Measurements from ENCODE around the gene RNF13.

Gene RNF13

DNA sequence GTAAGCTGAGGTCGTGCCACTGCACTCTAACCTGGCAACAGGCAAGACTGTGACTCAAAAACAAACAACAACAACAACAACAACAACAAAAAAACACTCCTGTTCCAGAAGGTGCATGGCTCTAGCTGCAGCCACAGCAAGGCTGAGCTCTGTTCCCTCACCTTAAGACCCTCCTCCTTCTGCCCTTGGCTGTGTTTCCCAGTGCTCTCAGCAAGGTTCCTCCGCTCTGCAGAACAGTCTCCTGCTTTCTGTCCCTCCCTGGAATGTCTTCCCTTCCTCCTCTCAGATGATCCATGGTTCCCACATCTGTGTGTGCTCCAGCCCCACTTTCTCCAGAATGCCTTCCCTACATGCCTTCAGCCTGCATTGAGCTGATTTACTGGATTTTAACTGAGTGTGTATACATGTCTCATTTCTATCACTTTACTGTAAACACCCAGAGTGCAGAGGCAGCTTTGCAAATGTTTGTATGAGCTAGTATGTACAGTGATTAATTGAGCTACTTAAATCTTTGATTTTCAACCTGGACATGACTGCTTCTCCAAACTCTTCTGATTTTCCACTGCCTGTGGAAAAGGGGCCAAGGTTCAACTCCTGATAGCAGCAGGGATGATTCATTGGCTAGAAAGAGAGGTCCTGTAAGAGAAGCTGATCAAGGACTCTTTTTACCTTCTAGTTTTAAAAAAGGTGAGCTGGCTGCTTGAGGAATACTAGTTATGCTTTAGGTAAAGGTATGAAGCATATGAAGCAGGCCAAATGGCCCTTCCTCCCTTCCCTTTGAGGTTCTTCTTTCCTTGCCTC lies 35.4 kb upstream of the RNF13 start:
- no peaks in the 10 kb centered on the region for H3K36me3 ChIP-seq (ENCODE audit: insufficient read depth, low read length)
- H3K4me3 ChIP-seq (ENCODE audit: low read depth in 1 of 2, low read length in 2 of 2) = no peak overlapping the region

DNA sequence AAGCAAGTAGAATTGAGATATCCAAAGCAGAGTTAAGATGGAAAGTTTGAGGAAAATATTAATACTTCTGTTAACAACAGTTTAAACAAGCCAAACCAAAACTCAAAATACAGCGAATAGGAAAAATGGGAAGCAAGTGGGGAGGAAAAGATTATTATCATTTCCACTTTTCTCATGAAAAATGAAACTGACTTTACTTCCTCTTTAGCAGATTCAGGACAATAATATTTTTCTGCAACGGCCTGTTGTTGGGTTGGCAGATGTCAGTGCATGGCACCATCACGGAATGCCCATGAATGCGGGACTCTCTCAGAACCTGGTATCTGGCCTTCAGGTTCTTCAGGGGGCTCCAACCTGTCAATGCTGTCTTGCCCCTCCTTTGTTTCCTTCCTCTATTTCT lies 31.8 kb upstream of the RNF13 start:
- Histone ChIP-seq H3K9me3 (ENCODE audit: low read length) (no peaks in the 10 kb centered on the region), H3K27ac (ENCODE audit: low read depth, low read length) (no peak overlapping the region), H3K4me3 (ENCODE audit: low read depth in 1 of 2, low read length in 2 of 2) (no peak overlapping the region), H3K27me3 (ENCODE audit: control insufficient read depth in 1 of 2, insufficient read depth in 2 of 2, low read length in 2 of 2) (no peaks in the 10 kb centered on the region), H3K36me3 (ENCODE audit: insufficient read depth, low read length) (no peaks in the 10 kb centered on the region), H3K9ac (ENCODE audit: low read length) (no peak overlapping the region), H3K4me1 (ENCODE audit: insufficient read depth, low read length) (no peaks in the 10 kb centered on the region)

More for the DNA sequence above, 35.4 kb upstream of the RNF13 start:
- no peaks in the 10 kb centered on the region for H3K9me3 ChIP-seq (ENCODE audit: low read length)
- H3K27me3 ChIP-seq (ENCODE audit: control insufficient read depth in 1 of 2, insufficient read depth in 2 of 2, low read length in 2 of 2) = no peaks in the 10 kb centered on the region
- no peak overlapping the region for H3K27ac ChIP-seq (ENCODE audit: low read depth, low read length)
- H3K4me1 ChIP-seq (ENCODE audit: insufficient read depth, low read length) = no peaks in the 10 kb centered on the region
- H3K9ac ChIP-seq (ENCODE audit: low read length) = no peak overlapping the region

DNA sequence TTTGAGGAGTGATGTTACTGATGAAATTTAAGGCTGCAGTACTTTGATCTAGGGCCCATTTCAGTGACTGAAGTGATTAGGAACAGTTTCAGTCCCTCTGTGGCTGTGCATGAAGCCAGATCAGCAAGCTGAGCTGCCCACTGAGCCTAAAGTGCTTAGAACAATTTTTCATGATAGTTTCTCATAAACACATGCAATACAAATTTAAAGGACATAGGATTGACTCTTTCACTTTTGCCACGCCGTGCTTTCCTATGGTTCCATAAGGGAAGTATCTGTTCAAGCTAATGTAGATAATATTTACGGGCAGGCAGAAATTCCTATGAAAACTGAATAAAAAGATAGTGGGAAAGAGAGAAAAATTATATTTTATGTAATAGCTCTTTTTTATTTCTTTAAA lies 31.3 kb upstream of the RNF13 start:
- Histone ChIP-seq H3K27ac (ENCODE audit: low read depth, low read length) (no peak overlapping the region), H3K4me3 (ENCODE audit: low read depth in 1 of 2, low read length in 2 of 2) (no peak overlapping the region), H3K27me3 (ENCODE audit: control insufficient read depth in 1 of 2, insufficient read depth in 2 of 2, low read length in 2 of 2) (no peaks in the 10 kb centered on the region), H3K4me1 (ENCODE audit: insufficient read depth, low read length) (no peaks in the 10 kb centered on the region), H3K9me3 (ENCODE audit: low read length) (no peaks in the 10 kb centered on the region), H3K36me3 (ENCODE audit: insufficient read depth, low read length) (no peaks in the 10 kb centered on the region), H3K9ac (ENCODE audit: low read length) (no peak overlapping the region)

DNA sequence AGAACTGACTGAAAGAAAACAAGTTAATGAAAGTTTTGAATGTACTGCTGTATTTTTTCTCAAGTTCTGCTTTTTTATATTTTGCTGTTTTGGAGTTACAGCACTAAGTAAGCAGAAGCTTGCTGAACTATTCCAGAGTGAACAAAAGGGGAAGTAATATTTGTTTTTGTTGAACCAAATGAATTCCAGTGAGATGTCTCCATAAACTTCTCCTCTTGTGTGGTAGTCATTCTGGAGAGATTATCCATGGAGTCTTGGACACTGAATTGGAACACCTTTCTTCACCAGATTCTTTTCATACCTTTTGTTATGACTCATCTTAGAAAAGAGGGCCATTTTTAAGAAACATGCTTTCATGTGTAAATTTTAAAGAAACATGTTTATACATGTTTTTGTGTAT lies 29.4 kb upstream of the RNF13 start:
- Histone ChIP-seq H3K4me1 (ENCODE audit: insufficient read depth, low read length) (no peaks in the 10 kb centered on the region), H3K9ac (ENCODE audit: low read length) (no peak overlapping the region), H3K36me3 (ENCODE audit: insufficient read depth, low read length) (no peaks in the 10 kb centered on the region), H3K4me3 (ENCODE audit: low read depth in 1 of 2, low read length in 2 of 2) (no peak overlapping the region), H3K27ac (ENCODE audit: low read depth, low read length) (no peak overlapping the region), H3K9me3 (ENCODE audit: low read length) (no peaks in the 10 kb centered on the region), H3K27me3 (ENCODE audit: control insufficient read depth in 1 of 2, insufficient read depth in 2 of 2, low read length in 2 of 2) (no peaks in the 10 kb centered on the region)

DNA sequence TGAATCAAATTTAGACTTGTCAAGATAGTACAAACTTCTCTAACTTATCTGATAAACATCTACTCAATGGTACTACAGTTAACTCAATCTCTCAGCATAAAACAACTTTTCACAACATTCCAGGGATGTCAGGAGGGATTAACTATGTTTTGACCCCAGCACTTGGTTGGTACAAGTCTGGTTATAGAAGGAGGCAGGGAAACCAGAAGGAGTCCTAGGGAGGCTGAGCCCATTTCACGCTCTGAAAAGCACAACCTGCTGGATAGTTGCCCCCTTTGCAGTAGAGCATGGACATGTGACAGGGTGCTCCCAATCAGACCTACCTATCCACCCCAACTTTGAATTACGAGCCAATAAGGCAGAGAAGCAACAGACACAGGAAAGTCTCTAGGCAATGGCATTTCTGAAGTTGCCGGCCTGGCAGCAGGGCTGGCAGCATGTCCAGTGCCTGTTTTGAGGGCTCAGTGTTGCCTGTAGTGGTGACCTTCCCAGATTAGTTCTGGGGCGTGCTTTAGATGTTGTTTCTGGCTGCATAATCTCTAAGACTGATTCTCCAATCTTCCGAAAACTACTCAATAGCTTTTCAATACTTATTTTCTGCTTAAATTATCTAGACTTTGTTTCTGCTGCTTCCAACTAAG lies 28.8 kb upstream of the RNF13 start:
- no peak overlapping the region for H3K9ac ChIP-seq (ENCODE audit: low read length)
- H3K36me3 ChIP-seq (ENCODE audit: insufficient read depth, low read length) = no peaks in the 10 kb centered on the region
- H3K27me3 ChIP-seq (ENCODE audit: control insufficient read depth in 1 of 2, insufficient read depth in 2 of 2, low read length in 2 of 2) = no peaks in the 10 kb centered on the region
- H3K4me3 ChIP-seq (ENCODE audit: low read depth in 1 of 2, low read length in 2 of 2) = no peak overlapping the region
- H3K27ac ChIP-seq (ENCODE audit: low read depth, low read length) = no peak overlapping the region
- no peaks in the 10 kb centered on the region for H3K9me3 ChIP-seq (ENCODE audit: low read length)
- no peaks in the 10 kb centered on the region for H3K4me1 ChIP-seq (ENCODE audit: insufficient read depth, low read length)

DNA sequence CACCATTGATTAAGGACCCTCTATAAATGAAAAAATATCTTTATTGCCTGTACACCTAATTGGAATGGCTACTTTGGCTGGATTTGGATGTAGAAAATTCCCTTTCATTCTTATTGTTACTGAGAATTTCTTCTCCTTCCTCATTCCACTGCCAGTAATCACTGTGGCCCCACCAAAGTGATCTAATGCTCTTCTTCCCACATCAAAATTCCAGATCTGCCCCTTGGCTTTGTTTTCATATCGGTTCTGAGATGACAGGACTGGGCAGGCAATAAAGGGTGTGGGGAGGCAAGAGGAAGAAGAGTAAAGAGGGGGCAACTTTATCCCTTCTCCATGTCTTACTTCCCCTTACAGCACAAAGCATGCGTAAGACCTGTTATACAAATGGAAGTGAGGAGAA lies 22.7 kb upstream of the RNF13 start:
- Histone ChIP-seq H3K36me3 (ENCODE audit: insufficient read depth, low read length) (no peaks in the 10 kb centered on the region), H3K9ac (ENCODE audit: low read length) (no peak overlapping the region), H3K27me3 (ENCODE audit: control insufficient read depth in 1 of 2, insufficient read depth in 2 of 2, low read length in 2 of 2) (no peaks in the 10 kb centered on the region), H3K9me3 (ENCODE audit: low read length) (no peaks in the 10 kb centered on the region), H3K4me1 (ENCODE audit: insufficient read depth, low read length) (no peaks in the 10 kb centered on the region), H3K4me3 (ENCODE audit: low read depth in 1 of 2, low read length in 2 of 2) (no peak overlapping the region), H3K27ac (ENCODE audit: low read depth, low read length) (no peak overlapping the region)

DNA sequence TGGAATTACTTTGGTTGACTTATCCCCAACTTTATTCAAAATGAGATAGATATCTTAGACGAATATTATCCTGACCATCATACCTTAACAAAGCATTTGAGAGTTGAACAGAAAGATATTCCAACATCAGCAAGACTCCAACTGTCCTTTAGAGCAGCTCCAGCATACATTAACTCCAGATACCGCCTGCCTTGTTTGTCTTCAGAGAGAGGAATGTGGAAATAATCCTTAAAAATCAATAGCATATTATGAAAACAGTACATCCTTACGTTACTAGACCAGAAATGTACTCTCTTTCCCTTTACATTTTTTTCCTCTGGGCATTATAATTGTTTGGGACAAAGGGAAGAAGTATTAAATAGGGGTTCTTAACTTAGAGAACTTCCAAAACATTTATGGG lies 22.3 kb upstream of the RNF13 start:
- Histone ChIP-seq H3K4me1 (ENCODE audit: insufficient read depth, low read length) (no peaks in the 10 kb centered on the region), H3K36me3 (ENCODE audit: insufficient read depth, low read length) (no peaks in the 10 kb centered on the region), H3K27ac (ENCODE audit: low read depth, low read length) (no peak overlapping the region)

DNA sequence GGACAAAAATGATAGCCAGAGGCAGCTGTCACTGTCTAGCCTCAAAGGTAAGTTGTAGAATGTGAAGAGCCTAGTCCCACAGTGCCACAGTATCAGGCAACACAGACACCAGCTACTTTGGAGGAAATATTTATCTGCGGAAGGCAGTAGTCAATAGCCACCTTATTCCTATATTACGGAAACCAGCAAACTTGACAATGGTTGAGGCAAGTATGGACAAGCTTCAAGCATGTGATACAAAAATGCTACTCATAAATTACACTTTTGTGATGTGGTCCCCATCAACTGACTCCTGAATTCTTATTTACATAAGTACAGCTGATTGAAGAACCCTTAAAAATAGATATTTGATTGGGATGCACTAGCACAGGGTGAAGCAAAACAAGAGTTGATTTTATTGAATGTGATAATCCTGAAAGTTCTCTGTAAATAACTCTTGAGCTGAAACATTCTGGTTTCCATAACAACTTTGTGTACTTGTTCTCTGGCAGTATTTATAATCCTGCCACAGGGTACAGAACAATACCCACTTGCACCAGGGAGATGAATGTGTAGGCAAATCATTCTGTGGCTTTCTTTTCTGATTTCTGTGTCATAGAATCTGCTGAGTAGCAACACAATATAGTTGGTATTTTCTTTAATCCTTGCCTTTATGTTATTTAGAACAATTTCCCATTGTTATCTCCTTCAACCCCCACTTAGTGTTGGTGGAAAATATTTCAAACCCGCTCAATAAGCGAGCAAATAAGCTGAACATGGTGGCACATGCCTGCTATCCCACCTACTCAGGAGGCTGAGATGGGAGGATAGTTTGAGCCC lies 20.4 kb upstream of the RNF13 start, which contains the start of gene ANKUB1:
ANKUB1 (minus strand) TSS at position 103 of the 819 bp plus-strand sequence. CDS start 188 bp downstream, outside the sequence.
- Histone ChIP-seq H3K36me3 (ENCODE audit: insufficient read depth, low read length) (no peaks in the 10 kb centered on the region), H3K27me3 (ENCODE audit: control insufficient read depth in 1 of 2, insufficient read depth in 2 of 2, low read length in 2 of 2) (no peaks in the 10 kb centered on the region), H3K9ac (ENCODE audit: low read length) (no peak within 1 kb of the TSS), H3K4me3 (ENCODE audit: low read depth in 1 of 2, low read length in 2 of 2) (no peak within 1 kb of the TSS), H3K27ac (ENCODE audit: low read depth, low read length) (no peak within 1 kb of the TSS), H3K4me1 (ENCODE audit: insufficient read depth, low read length) (no peaks in the 10 kb centered on the region), H3K9me3 (ENCODE audit: low read length) (no peaks in the 10 kb centered on the region)

More for the DNA sequence above, 22.3 kb upstream of the RNF13 start:
- Histone ChIP-seq H3K9ac (ENCODE audit: low read length) (no peak overlapping the region), H3K9me3 (ENCODE audit: low read length) (no peaks in the 10 kb centered on the region), H3K27me3 (ENCODE audit: control insufficient read depth in 1 of 2, insufficient read depth in 2 of 2, low read length in 2 of 2) (no peaks in the 10 kb centered on the region), H3K4me3 (ENCODE audit: low read depth in 1 of 2, low read length in 2 of 2) (no peak overlapping the region)

DNA sequence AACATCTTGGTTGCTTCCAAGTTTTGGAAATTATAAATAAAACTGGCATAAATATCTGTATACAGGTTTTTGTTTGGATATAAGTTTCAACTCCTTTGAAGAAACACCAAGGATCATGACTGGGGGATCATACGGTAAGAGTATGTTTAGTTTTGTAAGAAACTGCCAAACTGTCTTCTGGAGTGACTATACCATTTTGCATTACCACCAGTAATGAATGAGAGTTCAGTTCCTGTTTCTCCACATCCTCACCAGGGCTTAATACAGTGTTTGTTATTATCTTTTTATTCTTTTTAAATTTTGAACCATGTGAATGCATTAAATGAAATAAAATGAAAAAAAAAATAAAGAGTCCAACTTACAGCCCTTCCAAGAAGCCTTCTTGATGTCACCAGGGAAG lies 17.0 kb upstream of the RNF13 start:
- Histone ChIP-seq H3K9me3 (ENCODE audit: low read length) (no peaks in the 10 kb centered on the region), H3K27me3 (ENCODE audit: control insufficient read depth in 1 of 2, insufficient read depth in 2 of 2, low read length in 2 of 2) (no peaks in the 10 kb centered on the region), H3K4me3 (ENCODE audit: low read depth in 1 of 2, low read length in 2 of 2) (no peak overlapping the region), H3K27ac (ENCODE audit: low read depth, low read length) (no peak overlapping the region), H3K9ac (ENCODE audit: low read length) (no peak overlapping the region), H3K4me1 (ENCODE audit: insufficient read depth, low read length) (no peaks in the 10 kb centered on the region), H3K36me3 (ENCODE audit: insufficient read depth, low read length) (no peaks in the 10 kb centered on the region)

DNA sequence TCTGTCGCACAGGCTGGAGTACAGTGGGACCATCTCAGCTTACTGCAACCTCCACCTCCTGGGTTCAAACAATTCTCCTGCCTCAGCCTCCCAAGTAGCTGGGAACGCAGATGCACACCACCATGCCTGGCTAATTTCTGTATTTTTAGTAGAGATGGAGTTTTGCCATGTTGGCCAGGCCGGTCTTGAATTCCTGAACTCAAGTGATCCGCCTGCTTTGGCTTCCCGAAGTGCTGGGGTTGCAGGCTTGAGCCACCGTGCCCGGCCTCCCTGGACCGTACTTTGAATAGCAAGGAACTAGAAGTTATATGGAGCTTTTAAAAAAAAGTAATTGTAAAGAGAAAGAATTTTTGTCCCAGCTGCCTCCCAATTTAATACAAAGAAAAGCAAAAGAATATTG lies 12.3 kb upstream of the RNF13 start:
- Histone ChIP-seq H3K4me1 (ENCODE audit: insufficient read depth, low read length) (no peaks in the 10 kb centered on the region), H3K27me3 (ENCODE audit: control insufficient read depth in 1 of 2, insufficient read depth in 2 of 2, low read length in 2 of 2) (no peaks in the 10 kb centered on the region)

DNA sequence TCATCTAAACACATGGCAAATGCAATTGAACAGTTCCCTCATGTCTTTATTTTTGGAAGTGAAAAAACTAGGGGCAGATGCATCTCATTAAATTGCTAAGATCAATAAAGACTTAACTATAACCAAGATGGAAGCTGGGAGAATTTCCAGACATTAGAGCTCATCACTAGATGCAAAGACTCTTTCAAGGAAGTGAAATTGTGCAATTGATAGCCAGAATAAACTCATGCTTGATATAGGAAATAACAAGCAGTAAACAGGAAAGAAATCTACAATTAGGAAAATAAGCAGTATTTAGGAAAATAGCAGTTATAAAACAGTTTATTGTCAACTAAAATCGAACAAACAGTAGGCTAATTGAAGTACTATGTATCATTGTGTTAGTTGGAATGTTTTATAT lies 11.8 kb upstream of the RNF13 start:
- Histone ChIP-seq H3K4me3 (ENCODE audit: low read depth in 1 of 2, low read length in 2 of 2) (no peak overlapping the region), H3K9ac (ENCODE audit: low read length) (no peak overlapping the region), H3K36me3 (ENCODE audit: insufficient read depth, low read length) (no peaks in the 10 kb centered on the region), H3K27me3 (ENCODE audit: control insufficient read depth in 1 of 2, insufficient read depth in 2 of 2, low read length in 2 of 2) (no peaks in the 10 kb centered on the region), H3K9me3 (ENCODE audit: low read length) (no peaks in the 10 kb centered on the region), H3K27ac (ENCODE audit: low read depth, low read length) (no peak overlapping the region), H3K4me1 (ENCODE audit: insufficient read depth, low read length) (no peaks in the 10 kb centered on the region)

More for the DNA sequence above, 12.3 kb upstream of the RNF13 start:
- Histone ChIP-seq H3K27ac (ENCODE audit: low read depth, low read length) (no peak overlapping the region), H3K36me3 (ENCODE audit: insufficient read depth, low read length) (no peaks in the 10 kb centered on the region), H3K4me3 (ENCODE audit: low read depth in 1 of 2, low read length in 2 of 2) (no peak overlapping the region), H3K9me3 (ENCODE audit: low read length) (no peaks in the 10 kb centered on the region), H3K9ac (ENCODE audit: low read length) (no peak overlapping the region)
